Hepatocyte (in vitro differentiated cells): ENCODE data around the gene GLDN. TPM values are rescaled to one million over a fixed set of nuclear protein-coding genes. Genes with fewer than 3 reads are reported as not detected.

Experiments used
- DNase-seq: peaks from one replicate; pipeline ENCODE4 v3.0.0-alpha.2; 2016; ENCODE audit warnings: low spot score
- H2AFZ ChIP-seq: fragments of 200-600 bp; sonication (generic); 2 replicates; pipeline ENCODE4 v1.6.0; 2016; ENCODE audit warnings: antibody characterized with exemption, mild to moderate bottlenecking
- H3K27ac ChIP-seq: fragments of 200-600 bp; sonication (generic); 2 replicates; pipeline ENCODE4 v1.5.1; 2016; ENCODE audit warnings: mild to moderate bottlenecking
- H3K27me3 ChIP-seq: fragments of 200-600 bp; sonication (generic); 2 replicates; pipeline ENCODE4 v1.6.1; 2016
- H3K36me3 ChIP-seq: fragments of 200-600 bp; sonication (generic); replicated peaks from 2 replicates; pipeline ENCODE4 v1.5.1; 2016; ENCODE audit warnings: low read depth; ENCODE audit not compliant: insufficient read depth
- H3K4me1 ChIP-seq: fragments of 200-600 bp; sonication (generic); 2 replicates; pipeline ENCODE4 v1.5.1; 2016; ENCODE audit warnings: mild to moderate bottlenecking, moderate library complexity; ENCODE audit not compliant: insufficient read depth
- H3K4me2 ChIP-seq: fragments of 200-600 bp; sonication (generic); 2 replicates; pipeline ENCODE4 v1.6.0; 2016
- H3K4me3 ChIP-seq: fragments of 200-600 bp; sonication (generic); 2 replicates; pipeline ENCODE4 v1.5.1; 2016; ENCODE audit warnings: mild to moderate bottlenecking
- H3K79me2 ChIP-seq: fragments of 200-600 bp; sonication (generic); 2 replicates; pipeline ENCODE4 v1.6.0; 2017; ENCODE audit warnings: mild to moderate bottlenecking
- H3K9me2 ChIP-seq: fragments of 200-600 bp; sonication (generic); replicated peaks from 2 replicates; pipeline ENCODE4 v1.6.0; 2017; ENCODE audit warnings: mild to moderate bottlenecking; ENCODE audit not compliant: insufficient read depth
- H3K9me3 ChIP-seq: fragments of 200-600 bp; sonication (generic); 2 replicates; pipeline ENCODE4 v1.5.1; 2016; ENCODE audit warnings: low read depth, mild to moderate bottlenecking
- H4K20me1 ChIP-seq: fragments of 200-600 bp; sonication (generic); 2 replicates; pipeline ENCODE4 v1.6.0; 2016; ENCODE audit warnings: mild to moderate bottlenecking; ENCODE audit not compliant: insufficient read depth, poor library complexity, severe bottlenecking
- CTCF ChIP-seq: fragments of 200-600 bp; sonication (generic); IDR thresholded peaks from 2 replicates; pipeline ENCODE4 v1.5.1; 2016; ENCODE audit warnings: antibody characterized with exemption, mild to moderate bottlenecking; ENCODE audit not compliant: poor library complexity
- EZH2 ChIP-seq: fragments of 200-600 bp; sonication (generic); IDR thresholded peaks from 2 replicates; pipeline ENCODE4 v1.6.1; 2016; ENCODE audit warnings: antibody characterized with exemption, mild to moderate bottlenecking, borderline replicate concordance
- EZH2phosphoT487 ChIP-seq: fragments of 200-600 bp; sonication (generic); IDR thresholded peaks from one replicate; pipeline ENCODE4 v1.6.1; 2018; ENCODE audit warnings: antibody characterized with exemption, mild to moderate bottlenecking, low read depth, moderate library complexity; ENCODE audit not compliant: unreplicated experiment, severe bottlenecking
- WGBS: methylation state at CpG from one replicate; pipeline ENCODE4 v1.1.6; 2016; ENCODE audit warnings: low lambda C conversion rate; ENCODE audit errors: missing lambda C conversion rate; 5-methylcytosine and 5-hydroxymethylcytosine counted together
- polyA plus RNA-seq: library from polyadenylated mRNA; unstranded; fragments of >200 nt; fragmentation: Nextera tagmentation; extraction: Ambion mirVana; gene quantifications from 2 replicates; pipeline ENCODE4 v1.2.1, GENCODE V29; 2016
- total RNA-seq: library from RNA; depleted of rRNA; stranded (reverse); fragments of >200 nt; gene quantifications from 2 replicates; pipeline ENCODE4 v1.2.3, GENCODE V29; 2014

The GLDN gene
- total and polyA plus RNA-seq, 2 experiments from 2014 or later: 0.07 to 1.8 TPM

GRCh38 chr15:51369451-51369761, 28.0 kb downstream of the GLDN start:
- Histone ChIP-seq H3K27me3 (no peaks in the 10 kb centered on the region), H3K4me2 (no peak overlapping the region), H3K9me2 (no peaks in the 10 kb centered on the region), H3K4me3 (no peak overlapping the region), H3K9me3 (no peaks in the 10 kb centered on the region), H3K27ac (peak overlapping the region; percentile 91), H4K20me1 (no peaks in the 10 kb centered on the region), H3K4me1 (peaks cover 38% of the 10 kb centered on the region), H3K79me2 (no peaks in the 10 kb centered on the region), H2AFZ (no peak overlapping the region), H3K36me3 (no peaks in the 10 kb centered on the region)
- 79% methylated on average over 1 of the region's 1 CpG for WGBS
- TF ChIP-seq CTCF (no peak), EZH2 (no peak), EZH2phosphoT487 (no peak)
- DNase-seq: no peak

GRCh38 chr15:51371266-51371665, 29.8 kb downstream of the GLDN start:
- Histone ChIP-seq H2AFZ (no peak overlapping the region), H3K4me3 (no peak overlapping the region), H3K79me2 (no peaks in the 10 kb centered on the region), H3K36me3 (no peaks in the 10 kb centered on the region), H3K9me2 (no peaks in the 10 kb centered on the region), H3K4me2 (peak overlapping the region; percentile 21), H3K27ac (no peak overlapping the region), H3K27me3 (no peaks in the 10 kb centered on the region), H4K20me1 (no peaks in the 10 kb centered on the region), H3K4me1 (peaks cover 34% of the 10 kb centered on the region), H3K9me3 (no peaks in the 10 kb centered on the region)
- DNase-seq: no peak
- TF ChIP-seq EZH2: no peak
- no peak for TF ChIP-seq EZH2phosphoT487
- TF ChIP-seq CTCF: no peak
- WGBS: 84% methylated on average over 1 of the region's 1 CpG

GRCh38 chr15:51374131-51374530, 32.7 kb downstream of the GLDN start:
- H3K36me3 ChIP-seq: no peaks in the 10 kb centered on the region
- H3K27ac ChIP-seq: no peak overlapping the region
- H3K9me2 ChIP-seq: no peaks in the 10 kb centered on the region
- H3K79me2 ChIP-seq: no peaks in the 10 kb centered on the region
- no peaks in the 10 kb centered on the region for H3K27me3 ChIP-seq
- TF ChIP-seq EZH2: no peak
- no peak overlapping the region for H3K4me3 ChIP-seq
- H4K20me1 ChIP-seq: no peaks in the 10 kb centered on the region
- H3K4me1 ChIP-seq: peaks cover 6% of the 10 kb centered on the region
- no peak overlapping the region for H2AFZ ChIP-seq
- no peaks in the 10 kb centered on the region for H3K9me3 ChIP-seq
- no peak overlapping the region for H3K4me2 ChIP-seq
- DNase-seq: no peak

GRCh38 chr15:51375966-51376640, 34.6 kb downstream of the GLDN start:
- 73% methylated on average over 3 of the region's 3 CpGs for WGBS
- H3K4me3 ChIP-seq: no peak overlapping the region
- H4K20me1 ChIP-seq: no peaks in the 10 kb centered on the region
- H3K4me2 ChIP-seq: no peak overlapping the region
- DNase-seq: no peak
- H3K9me3 ChIP-seq: no peaks in the 10 kb centered on the region
- H3K36me3 ChIP-seq: no peaks in the 10 kb centered on the region
- TF ChIP-seq EZH2: no peak
- TF ChIP-seq CTCF: no peak
- TF ChIP-seq EZH2phosphoT487: no peak
- no peak overlapping the region for H3K27ac ChIP-seq
- no peaks in the 10 kb centered on the region for H3K9me2 ChIP-seq
- no peaks in the 10 kb centered on the region for H3K4me1 ChIP-seq
- H3K27me3 ChIP-seq: no peaks in the 10 kb centered on the region
- no peaks in the 10 kb centered on the region for H3K79me2 ChIP-seq
- H2AFZ ChIP-seq: no peak overlapping the region
